Epidermal melanocyte (primary cell): Measurements from ENCODE around the gene HSD11B2.
A peak's percentile ranks its signal among the peaks of the same experiment; 100 is the strongest.

Experiments used
- DNase-seq: peaks from one replicate; pipeline ENCODE4 v3.0.0; 2011; ENCODE audit warnings: low spot score; ENCODE audit not compliant: insufficient read length

The HSD11B2 gene

GRCh38 chr16:67471758-67472384 is 41.0 kb downstream of the HSD11B2 start:
- no peak for DNase-seq

- DNase-seq = no peak
These were observed 43.9 kb downstream of the HSD11B2 start for GRCh38 chr16:67474551-67475455.

DNA sequence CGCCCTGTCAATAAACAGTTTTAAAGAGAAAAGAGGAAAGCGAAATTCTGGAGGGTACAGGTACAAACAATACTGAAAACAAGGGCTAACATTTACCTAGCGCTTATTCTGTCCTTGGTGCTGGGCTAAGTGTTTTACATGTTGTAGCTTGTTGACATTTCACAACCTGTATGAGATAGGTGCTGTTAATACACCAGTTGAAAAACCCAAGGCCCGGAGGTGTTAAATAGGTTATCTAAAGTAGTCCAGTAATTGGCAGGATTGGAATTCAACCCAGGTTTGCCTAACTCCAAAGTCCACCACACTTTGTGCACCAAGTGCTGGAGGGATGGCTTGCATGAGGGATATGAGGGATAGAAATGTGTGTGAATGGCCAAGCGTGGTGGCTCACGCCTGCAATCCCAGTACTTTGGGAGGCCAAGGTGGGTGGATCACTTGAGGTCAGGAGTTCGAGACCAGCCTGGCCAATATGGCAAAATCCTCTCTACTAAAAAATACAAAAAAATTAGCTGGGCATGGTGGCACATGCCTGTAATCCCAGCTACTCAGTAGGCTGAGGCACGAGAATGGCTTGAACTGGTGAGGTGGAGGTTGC is 47.1 kb downstream of the HSD11B2 start:
- no peak for DNase-seq

DNA sequence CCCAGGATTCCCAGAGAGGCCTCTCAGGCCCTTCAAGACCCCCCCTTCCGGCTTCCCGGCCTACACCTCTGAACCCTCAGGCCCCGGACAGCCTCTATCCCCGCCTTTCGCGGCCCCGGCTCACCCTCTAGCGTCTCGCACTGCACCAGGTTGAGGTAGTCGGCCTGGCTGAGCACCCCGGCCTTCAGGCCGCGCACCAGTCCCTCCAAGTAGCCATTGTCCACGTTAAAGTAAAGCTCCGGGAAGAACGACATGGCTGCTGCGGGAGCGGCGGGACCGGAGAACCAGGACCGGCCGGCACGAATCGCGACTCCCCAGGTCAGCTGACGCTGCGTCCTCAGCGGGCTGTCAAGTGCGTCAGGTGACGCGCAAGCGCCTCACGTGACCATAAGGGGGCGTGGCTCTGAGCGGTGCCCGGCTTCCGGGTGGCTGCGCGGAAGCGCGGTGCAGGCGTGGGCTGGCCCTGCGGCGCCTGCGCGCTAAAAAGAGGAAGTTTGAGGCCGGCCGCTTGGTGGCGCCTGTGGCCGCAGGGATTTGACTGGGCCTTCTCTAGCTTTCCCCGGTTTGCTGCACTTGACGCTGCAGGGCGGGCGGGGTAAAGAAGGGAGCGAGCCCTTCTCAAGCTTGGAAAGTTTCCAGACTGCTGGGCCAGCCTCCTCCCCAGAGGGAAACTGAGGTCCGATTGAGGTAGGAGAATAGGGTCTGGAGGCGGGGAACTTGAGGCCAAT is 50.1 kb downstream of the HSD11B2 start, which contains the start of gene ATP6V0D1:
ATP6V0D1 (minus strand) TSS at position 325 of the 728 bp plus-strand sequence; CDS start at position 254, 71 bp downstream.
- peak; percentile 89 for DNase-seq

DNA sequence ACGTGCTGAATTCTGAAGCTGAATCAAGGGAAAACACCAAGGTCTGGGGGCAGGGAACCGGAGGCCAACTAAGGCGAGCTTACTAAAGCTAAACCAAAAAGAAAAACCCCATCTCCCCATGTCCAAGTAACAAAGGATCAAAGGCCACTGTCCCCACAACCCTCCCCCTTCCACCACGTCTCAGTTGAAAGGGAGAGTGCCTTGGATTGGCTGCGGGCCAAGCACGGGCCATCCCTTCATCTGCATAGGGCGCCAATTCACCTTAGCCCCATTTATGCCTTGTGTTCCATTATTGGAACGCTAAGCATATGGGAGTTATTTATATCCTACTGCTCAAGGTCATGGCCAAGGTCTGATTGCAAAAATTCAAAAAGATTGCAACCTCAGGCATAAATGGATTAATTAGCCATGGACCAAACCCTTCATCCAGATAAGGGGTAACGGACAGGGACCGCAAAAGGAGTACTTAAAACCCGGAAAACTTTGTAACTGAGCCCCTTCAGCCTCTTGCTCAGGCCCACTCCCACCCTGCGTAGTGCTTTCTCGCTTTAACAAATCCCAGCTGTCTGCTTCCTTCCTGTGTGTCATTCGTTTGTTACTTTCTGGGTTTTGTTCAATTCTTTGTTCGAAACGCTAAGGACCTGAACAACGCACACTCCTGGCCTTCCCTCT is 50.8 kb downstream of the HSD11B2 start:
- no peak for DNase-seq

GRCh38 chr16:67482233-67482924 is 51.5 kb downstream of the HSD11B2 start:
- DNase-seq = no peak

GRCh38 chr16:67483150-67483549 is 52.2 kb downstream of the HSD11B2 start, which contains the start of gene AGRP:
TSS of gene AGRP (minus strand) at chr16:67483547. CDS start at chr16:67483398, 149 bp downstream.
- DNase-seq = no peak

DNA sequence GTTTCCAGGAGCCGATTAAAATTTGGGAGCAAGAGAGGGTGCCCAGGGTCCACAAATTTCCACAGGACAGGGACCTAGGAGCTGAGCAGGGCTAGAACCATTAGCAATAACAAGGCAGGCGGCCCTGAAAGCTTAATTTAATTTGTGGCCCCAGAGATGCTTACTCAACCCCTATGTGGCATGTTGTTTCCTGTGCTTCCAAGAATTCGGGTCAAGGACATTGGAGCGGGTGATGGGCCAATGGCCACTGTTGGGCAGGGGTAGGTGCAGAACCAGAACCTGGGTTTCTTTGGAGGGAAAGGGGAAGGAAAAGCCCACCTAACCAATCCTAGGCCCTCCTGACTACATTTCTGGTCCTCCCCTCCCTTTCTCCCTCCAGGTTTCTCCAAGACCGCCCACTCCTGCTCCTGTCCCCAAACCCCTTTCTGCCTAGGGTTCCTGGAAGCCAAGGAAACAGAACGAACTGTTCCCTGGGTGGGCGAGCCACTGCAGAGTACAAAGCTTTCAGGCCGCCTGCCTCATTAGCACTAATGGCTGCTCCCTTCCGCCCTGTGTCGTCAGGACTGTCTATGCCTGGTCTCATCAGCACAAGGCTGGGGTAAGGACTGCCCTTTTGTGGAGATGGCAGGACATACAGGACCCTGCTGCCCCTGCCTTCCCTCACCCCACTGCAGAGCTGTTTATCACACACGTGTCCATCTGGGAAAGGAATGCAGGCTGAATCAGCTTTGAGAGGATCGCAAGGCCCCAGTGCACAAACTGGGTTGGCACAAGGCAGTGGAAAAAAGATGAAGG is 53.0 kb downstream of the HSD11B2 start:
- DNase-seq = no peak

- DNase-seq = no peak
These were observed 55.9 kb downstream of the HSD11B2 start for GRCh38 chr16:67486805-67487204.
